Left forelimb (tissue), 1 donor: ENCODE measurements around the gene SRL.
"Not testable (repeated sequence)": the region's sequence is repeated elsewhere in the genome, so short reads cannot be mapped to it uniquely, and the experiment has no call there.

Experiments used
- DNase-seq: peaks from one replicate; pipeline ENCODE4 v3.0.0-alpha.2; 2018; ENCODE audit warnings: low spot score

Gene SRL

DNA sequence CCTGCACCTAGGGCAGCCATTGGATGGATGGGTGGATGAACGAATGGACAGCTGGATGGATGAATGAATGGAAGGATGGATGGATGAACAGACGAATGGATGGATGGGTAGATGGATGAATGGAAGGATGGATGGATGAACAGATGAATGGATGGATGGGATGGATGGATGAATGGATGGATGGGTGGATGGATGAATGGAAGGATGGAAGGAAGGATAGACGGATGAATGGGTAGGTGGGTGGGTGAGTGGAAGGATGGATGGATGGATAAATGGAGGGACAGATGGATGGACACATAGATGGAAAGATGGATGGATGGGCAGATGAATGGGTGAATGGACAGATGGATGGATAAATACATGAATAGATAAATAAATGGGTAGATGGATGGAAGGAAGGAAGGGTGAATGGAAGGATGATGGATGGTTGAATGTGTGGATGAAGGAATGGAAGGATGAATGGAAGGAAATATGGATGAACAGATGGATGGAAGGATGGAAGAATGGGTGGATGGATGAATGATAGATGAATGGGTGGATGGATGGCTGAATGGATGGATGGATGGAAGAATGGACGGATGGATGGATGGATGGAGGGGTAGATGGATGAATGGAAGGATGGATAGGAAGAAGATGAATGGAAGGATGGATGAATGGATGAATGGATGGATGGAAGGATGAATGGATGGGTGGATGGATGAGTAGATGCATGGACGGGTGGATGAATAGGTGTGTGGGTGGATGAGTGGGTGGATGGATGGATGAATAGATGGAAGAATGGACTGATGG lies 15.4 kb downstream of the SRL start:
- DNase-seq, result no peak

- no peak for DNase-seq
Measured at GRCh38 chr16:4225075-4225474, 16.8 kb downstream of the SRL start.

- DNase-seq, result no peak
Measured at GRCh38 chr16:4220358-4220757, 21.5 kb downstream of the SRL start.

DNA sequence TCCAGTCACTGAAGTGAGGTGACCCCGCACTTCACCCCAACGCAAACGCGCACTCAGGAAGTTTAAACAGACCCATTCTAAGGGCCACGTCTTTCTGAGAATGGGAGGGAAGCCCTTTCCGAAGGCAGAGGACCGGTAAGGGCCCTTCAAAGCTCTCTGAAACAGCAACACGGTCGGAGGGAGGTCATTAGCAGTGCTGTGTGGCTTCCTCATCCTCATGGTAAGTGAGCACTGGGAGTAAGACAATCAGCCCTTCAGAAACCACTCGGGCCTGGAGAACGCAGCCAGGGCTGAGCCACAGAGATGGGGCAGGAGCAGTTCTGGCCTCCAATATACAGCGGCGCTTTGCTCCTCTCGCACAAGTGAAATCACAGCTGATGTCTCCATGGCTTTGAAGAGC lies 23.7 kb downstream of the SRL start:
- no peak for DNase-seq

DNA sequence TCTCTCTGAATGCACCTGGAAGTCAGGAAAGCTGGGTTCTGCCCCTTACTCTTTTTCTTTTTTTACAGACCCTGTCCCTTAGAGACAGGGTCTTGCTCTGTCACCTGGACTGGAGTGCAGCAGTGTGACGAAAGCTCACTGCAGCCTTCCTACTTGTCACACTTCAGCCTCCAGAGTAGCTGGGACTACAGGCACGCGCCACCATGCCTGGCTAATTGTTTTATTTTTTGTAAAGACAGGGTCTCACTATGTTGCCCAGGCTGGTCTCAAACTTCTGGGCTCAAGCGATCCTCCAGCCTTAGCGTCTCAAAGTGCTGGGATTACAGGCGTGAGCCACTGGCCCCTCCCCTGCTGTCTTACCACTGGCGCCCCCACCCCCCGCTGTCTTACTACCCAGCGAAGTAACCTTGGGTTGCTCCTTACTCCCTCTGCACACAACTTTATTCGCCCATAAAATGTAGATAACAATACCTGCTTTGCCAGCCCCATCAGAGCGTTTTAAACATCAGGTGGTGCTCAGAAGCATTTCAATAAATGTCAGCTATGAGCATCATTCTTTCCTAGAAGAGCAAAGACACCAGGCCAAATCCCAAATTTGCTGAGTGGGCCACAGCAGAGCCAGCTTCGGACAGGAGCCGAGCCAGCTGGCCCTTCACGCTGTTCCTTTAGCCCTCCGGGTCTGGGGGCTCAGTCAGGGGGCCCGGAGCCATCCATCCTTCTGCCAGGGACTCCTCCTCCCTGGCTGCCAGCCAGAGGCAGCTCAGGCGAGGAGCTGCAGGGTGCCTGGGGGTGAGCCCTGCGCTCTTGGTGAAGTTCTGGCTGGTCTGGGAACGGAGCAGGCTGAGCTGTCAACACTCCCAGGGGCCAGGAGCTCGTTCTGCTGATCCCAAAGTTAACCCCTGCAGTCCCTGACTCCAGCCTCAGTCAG lies 24.4 kb downstream of the SRL start:
- peak; percentile 86 for DNase-seq

DNA sequence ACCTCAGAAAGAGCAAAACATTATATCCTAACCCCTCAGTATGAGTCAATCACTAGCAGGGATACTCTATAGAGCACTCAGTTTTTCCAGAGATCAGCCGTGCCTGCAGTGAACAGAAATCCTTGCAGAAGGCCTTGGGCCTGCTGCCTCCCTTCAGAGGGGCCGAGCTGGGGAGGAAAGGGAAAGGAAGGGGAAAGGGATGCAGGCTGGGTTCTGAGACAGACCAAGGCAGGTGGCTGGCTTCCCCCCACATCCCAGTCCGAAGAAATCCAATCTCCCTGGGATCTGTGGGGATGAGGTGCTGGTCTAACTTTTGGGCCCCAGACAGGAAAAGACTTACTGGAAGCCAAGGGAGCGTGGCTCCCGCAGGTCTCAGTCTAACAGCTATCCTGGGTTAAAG lies 25.3 kb downstream of the SRL start:
- DNase-seq, result no peak

- no peak for DNase-seq
Measured at GRCh38 chr16:4215106-4215505, 26.8 kb downstream of the SRL start.

DNA sequence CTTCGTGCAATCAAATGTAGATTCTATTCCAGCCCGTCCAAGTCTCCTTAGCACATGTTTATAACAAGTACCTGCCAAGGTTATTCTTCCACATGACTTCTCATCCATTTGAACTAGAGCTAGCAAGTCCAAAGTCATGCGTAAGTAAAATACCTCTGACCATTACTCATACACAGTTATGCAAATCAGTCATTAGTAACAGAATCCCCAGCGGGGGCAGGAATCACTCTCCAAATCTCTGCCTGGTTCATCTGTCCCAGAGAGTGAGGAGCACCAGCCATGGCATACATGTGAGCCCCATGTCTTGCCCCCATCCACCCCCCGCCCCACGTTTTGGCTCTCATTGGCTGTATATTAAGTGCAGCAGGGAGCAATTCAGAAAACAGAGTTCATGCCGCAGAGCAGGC lies 27.7 kb downstream of the SRL start:
- DNase-seq, result no peak

- DNase-seq, result no peak
Measured at GRCh38 chr16:4213737-4214136, 28.1 kb downstream of the SRL start.

- DNase-seq, result no peak
Measured at GRCh38 chr16:4212934-4213296, 29.0 kb downstream of the SRL start.

DNA sequence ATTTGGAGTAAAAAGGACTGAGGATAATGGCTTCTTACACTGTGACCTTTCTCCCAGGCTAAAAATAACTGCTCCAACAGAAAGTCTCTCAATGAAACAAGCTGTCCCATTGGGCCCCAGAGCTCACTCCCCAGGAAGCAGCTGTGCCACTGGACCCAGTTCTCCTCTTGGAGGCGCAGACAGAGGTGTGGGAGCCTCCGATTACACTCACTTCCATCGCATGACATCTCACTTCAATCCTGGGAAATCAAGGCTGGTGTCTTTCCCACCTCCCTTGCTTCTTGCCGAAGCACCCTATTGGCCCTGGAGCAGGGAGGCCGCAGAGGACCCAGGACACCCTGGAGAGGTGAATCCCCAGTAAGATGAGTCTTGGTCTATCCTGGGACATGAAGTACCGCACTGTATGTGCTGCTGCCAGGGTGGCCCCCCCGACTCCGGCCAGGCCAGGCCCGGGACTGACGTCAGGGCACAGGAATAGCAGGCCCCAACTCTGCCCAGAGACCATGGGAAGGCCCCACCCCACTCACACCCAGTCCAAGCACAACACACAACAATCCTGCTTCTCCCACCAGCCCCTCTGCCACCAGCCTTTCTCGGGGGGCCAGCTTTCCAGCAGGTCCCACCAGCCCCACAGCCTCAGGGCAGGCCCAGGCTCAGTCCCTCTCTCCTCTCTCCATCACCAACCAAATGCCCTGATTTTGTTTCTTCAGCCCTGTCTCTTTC lies 29.5 kb downstream of the SRL start:
- no peak for DNase-seq

DNA sequence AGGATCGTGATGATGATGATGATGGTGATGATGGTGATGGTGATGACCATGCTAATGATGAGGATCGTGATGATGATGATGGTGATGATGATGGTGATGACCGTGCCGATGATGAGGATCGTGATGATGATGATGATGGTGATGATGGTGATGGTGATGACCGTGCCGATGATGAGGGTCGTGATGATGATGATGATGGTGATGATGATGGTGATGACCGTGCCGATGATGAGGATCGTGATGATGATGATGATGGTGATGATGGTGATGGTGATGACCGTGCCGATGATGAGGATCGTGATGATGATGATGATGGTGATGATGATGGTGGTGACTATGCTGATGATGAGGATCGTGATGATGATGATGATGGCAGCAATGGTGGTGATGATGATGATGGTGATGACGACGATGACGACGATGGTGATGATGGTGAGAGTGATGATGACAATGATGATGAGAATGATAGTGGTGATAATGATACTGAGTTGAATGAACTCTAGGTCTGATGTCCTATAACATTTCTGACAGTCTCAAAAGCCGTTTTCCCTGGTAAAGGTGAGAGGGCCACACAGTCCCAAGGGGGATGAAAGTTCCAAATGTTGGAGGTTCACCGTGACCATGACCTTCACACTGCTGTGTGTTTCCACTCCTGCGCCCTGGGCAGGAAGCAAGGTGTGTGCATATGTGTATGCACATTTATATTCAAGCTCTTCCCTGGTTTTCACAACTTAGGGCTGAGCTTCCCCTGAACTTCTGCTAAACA lies 30.3 kb downstream of the SRL start:
- DNase-seq, result not testable (repeated sequence)

DNA sequence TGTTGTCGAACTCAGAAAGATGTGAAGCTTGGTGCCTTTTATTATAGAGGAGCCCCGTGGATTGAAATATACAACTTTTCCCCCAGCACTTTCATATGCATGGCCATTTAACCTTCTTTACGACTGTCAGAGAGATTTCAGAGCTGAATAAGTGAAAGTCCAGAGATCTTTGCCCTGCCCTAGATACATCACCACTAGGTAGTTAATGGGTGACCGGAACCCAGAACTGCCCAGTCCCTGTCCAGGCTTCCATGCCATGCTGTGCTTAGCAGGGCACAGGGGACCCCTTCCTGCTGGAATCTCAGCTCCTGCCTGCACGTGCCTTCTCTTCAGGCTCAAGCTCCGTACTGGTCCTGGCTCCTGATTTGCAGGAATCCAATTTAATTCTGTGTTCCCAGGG lies 32.2 kb downstream of the SRL start:
- no peak for DNase-seq

DNA sequence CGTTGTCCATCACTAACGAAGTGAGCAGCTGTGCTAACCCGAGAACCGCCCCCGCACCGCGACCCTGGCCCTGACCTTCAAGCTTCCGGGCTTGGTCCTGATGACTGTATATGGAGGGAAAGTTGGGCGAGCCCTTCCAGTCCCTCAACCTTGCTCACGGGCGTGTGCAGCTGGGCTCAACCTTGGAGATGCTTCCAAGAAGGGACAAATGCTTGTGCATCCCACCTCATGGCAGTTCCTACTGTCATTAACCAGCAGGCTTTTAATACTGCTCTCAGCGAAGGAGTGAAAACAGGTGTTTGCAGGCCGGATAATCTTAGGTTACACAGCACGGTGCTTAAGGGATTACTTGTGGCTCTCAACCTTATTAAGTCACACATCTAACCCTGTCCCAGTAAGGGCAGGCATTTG lies 33.5 kb downstream of the SRL start:
- no peak for DNase-seq

DNA sequence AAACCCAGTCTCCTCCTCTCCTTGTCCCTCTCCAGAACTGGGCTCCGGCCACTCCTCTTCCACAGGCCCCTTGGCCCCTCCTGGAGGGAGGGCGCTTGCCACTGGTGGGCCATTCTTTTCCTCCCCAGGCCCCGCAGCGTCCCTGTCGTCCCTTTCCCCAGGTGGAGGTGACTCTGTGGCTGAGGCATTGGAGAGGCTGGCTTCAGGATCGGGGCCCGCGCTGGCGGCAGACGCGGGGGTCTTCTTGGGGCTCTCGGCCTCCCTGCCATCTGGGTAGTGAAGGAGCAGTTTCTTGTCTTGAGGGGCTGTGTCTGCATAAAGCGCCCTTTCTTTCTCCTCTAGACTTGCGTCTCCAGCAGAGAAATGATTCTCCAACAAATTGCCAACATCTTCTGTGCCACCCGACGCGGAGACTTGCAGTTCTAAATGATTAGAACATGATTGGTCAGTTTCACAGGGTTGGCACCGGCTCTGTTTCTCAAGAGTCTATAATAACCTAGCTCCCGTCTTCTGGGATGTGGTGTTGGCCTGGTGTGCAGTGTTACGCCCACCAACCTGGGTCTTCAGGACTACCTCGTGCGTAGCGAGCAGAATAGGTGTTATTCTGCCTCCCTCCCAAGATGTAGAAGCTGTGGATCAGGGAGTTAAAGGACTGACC lies 34.1 kb downstream of the SRL start:
- DNase-seq, result no peak

GRCh38 chr16:4207229-4207628 lies 34.7 kb downstream of the SRL start:
- no peak for DNase-seq

DNA sequence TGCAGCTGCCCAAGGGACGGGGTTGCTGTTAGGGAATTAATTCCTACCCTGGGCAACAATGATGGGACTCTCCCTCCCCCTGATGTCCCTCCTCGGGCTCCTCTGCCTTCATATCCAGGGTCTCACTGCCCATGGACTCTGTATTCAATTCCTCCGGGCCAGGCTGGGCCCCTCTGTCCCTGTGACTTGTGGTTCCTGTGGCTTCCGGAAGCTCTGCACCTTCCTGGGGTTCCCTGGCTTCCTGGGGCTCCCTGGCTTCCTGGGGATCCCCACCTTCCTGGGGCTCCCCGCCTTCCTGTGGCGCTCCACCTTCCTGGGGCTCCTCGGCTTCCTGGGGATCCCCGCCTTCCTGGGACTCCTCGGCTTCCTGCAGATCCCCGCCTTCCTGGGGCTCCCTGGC lies 35.2 kb downstream of the SRL start:
- no peak for DNase-seq

- no peak for DNase-seq
Measured at GRCh38 chr16:4205971-4206370, 35.9 kb downstream of the SRL start.

GRCh38 chr16:4204521-4204920 lies 37.4 kb downstream of the SRL start:
- no peak for DNase-seq

DNA sequence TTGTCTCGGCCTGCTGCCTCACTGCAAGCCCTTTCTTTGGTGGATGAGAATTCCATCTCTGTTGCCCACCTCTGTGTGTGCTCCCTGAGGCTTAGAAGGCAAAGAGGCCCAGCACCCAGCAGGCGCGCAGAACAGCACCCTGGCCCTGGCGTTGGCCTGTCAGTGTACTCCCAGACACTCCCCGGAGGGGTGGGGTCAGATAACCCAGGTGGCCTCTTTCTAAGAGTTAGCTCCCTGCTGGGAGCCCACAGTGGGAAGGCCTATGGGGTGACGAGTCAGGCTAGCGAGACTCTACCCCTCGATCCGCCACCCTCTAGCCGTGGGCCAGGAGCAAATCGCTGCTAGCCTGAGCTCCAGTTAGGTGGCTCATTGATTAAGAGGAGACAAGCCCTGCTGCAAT lies 38.1 kb downstream of the SRL start:
- no peak for DNase-seq

DNA sequence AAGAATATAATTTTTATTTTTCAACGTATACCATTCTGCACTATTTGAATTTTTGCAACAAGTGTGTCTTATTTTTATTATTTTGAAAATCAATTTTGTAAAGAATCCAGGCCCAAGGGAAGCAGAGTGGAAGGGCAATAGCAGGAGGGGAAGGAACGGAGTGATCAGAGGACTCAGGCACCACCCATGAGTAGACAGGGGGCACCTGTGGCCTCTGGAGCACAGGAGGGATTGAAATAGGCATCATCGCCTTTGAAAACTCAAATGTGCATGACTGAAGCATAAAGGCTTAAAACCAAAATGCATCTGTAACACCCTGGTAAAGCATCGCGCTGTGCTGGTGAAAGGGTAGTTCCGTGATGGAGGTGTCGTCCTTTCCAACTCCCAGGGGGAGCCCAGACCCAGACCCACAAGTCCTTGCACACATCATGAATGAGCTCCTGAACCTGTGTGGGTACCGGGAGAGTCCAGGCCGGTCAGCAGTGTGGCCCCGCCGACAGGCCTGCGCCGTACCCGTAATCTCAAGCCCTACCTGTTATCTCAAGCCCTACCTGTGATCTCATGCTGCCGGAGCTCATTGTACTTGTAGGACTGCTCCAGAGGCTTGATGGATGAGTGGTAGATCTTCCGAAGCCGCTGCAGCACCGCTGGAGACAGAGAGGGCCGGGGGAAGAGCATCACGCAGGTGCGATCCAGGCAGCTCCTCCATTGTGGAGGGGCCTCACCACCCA lies 39.1 kb downstream of the SRL start:
- no peak for DNase-seq
